PC-9 (cell line): ENCODE data around the gene CSNK1G2. TPM values are rescaled to one million over a fixed set of nuclear protein-coding genes. Genes with fewer than 3 reads are reported as not detected.

ENCODE experiments used
- BruUV-seq: library from RNA; stranded (reverse); fragments of 400-500 nt; replicated peaks from 2 replicates; lab custom pipeline; 2021; lab: Mats Ljungman, UMichigan
- CTCF ChIA-PET: fragments of 300-600 bp; sonication (Branson Sonifier 250); formaldehyde crosslinking; loops from one replicate; lab custom pipeline; 2022; ENCODE audit warnings: antibody characterized with exemption; lab: Charles Lee
- POLR2A ChIA-PET: fragments of 300-600 bp; sonication (Branson Sonifier 250); formaldehyde crosslinking; loops from one replicate; lab custom pipeline; 2022; ENCODE audit warnings: antibody characterized with exemption; ENCODE audit not compliant: unreplicated experiment; lab: Charles Lee
- DNase-seq, 2 experiments: peaks; one replicate each; pipeline versions ENCODE4 v3.0.0 to v3.0.0-alpha.2; 2015 to 2022; ENCODE audit warnings: mixed read lengths in 1 of 2
- H2AFZ ChIP-seq: fragments of 200-600 bp; sonication (generic); 2 replicates; pipeline ENCODE4 v1.8.1; 2017; ENCODE audit warnings: antibody characterized with exemption
- H3F3A ChIP-seq: fragments of 200-600 bp; sonication (generic); 2 replicates; pipeline ENCODE4 v1.8.1; 2017; ENCODE audit warnings: antibody characterized with exemption, mild to moderate bottlenecking, low read depth; ENCODE audit not compliant: insufficient read depth
- H3K27ac ChIP-seq: fragments of 200-600 bp; sonication (generic); 2 replicates; pipeline ENCODE4 v1.6.1; 2016; ENCODE audit warnings: mixed run types
- H3K27me3 ChIP-seq: fragments of 200-600 bp; sonication (generic); 2 replicates; pipeline ENCODE4 v1.6.1; 2016; ENCODE audit warnings: low read depth, mixed run types; ENCODE audit not compliant: insufficient read depth
- H3K36me3 ChIP-seq: fragments of 200-600 bp; sonication (generic); 2 replicates; pipeline ENCODE4 v1.6.1; 2016; ENCODE audit warnings: low read depth, mixed run types
- H3K4me1 ChIP-seq: fragments of 200-600 bp; sonication (generic); replicated peaks from 2 replicates; pipeline ENCODE4 v1.6.1; 2016; ENCODE audit warnings: mixed run types; ENCODE audit not compliant: insufficient read depth
- H3K4me2 ChIP-seq: fragments of 200-600 bp; sonication (generic); 2 replicates; pipeline ENCODE4 v1.6.1; 2017; ENCODE audit warnings: mixed run types
- H3K4me3 ChIP-seq: fragments of 200-600 bp; sonication (generic); 2 replicates; pipeline ENCODE4 v1.6.1; 2016; ENCODE audit warnings: mixed run types
- H3K79me2 ChIP-seq: fragments of 200-600 bp; sonication (generic); 2 replicates; pipeline ENCODE4 v1.6.1; 2017; ENCODE audit warnings: low read depth, mixed run types
- H3K9me2 ChIP-seq: fragments of 200-600 bp; sonication (generic); 2 replicates; pipeline ENCODE4 v1.8.1; 2017; ENCODE audit warnings: mild to moderate bottlenecking; ENCODE audit not compliant: insufficient read depth
- H3K9me3 ChIP-seq: fragments of 200-600 bp; sonication (generic); 2 replicates; pipeline ENCODE4 v1.8.1; 2016; ENCODE audit warnings: low read depth; ENCODE audit not compliant: insufficient read depth
- H4K20me1 ChIP-seq: fragments of 200-600 bp; sonication (generic); 2 replicates; pipeline ENCODE4 v1.8.1; 2017; ENCODE audit not compliant: insufficient read depth
- CTCF ChIP-seq: fragments of 200-600 bp; sonication (generic); conservative IDR thresholded peaks from 2 replicates; pipeline ENCODE4 v1.6.1; 2017; ENCODE audit warnings: mixed run types, antibody characterized with exemption, mild to moderate bottlenecking, moderate library complexity
- EZH2 ChIP-seq: fragments of 200-600 bp; sonication (generic); IDR thresholded peaks from 2 replicates; pipeline ENCODE4 v1.8.0; 2017; ENCODE audit warnings: antibody characterized with exemption, low read depth
- intact Hi-C: fragments of 100-400 bp; cut with micrococcal nuclease; formaldehyde crosslinking; loops from one replicate; pipeline ENCODE4 v1.10.0; 2022; ENCODE audit not compliant: unreplicated experiment
- total RNA-seq: library from RNA; stranded (reverse); gene quantifications from 2 replicates; pipeline ENCODE4 v1.2.3, GENCODE V29; 2021

Gene CSNK1G2
- total RNA-seq, 1 experiment from 2014 or later = 58.2 TPM

- no peaks in the 10 kb centered on the region for H3K9me3 ChIP-seq
- no peaks in the 10 kb centered on the region for H3K79me2 ChIP-seq
- no peaks in the 10 kb centered on the region for H3K9me2 ChIP-seq
- H3K4me1 ChIP-seq = no peaks in the 10 kb centered on the region
- H3K4me2 ChIP-seq = no peak overlapping the region
- H3F3A ChIP-seq = peaks cover 4% of the 10 kb centered on the region; the same call in 1 of the 2 replicates
- H4K20me1 ChIP-seq = no peaks in the 10 kb centered on the region
- H2AFZ ChIP-seq = no peak overlapping the region
- DNase-seq = no peak
- no peaks in the 10 kb centered on the region for H3K27me3 ChIP-seq
- H3K27ac ChIP-seq = no peak overlapping the region
- TF ChIP-seq EZH2 (no peak), CTCF (no peak)
- ChIA-PET CTCF (no interaction called here), POLR2A (no interaction called here)
- H3K4me3 ChIP-seq = no peak overlapping the region
- no TSS peak for BruUV-seq
- intact Hi-C loops = no loop called here
- H3K36me3 ChIP-seq = peaks cover 3% of the 10 kb centered on the region; the same call in 1 of the 2 replicates
Measured at GRCh38 chr19:1992759-1993260, 51.8 kb downstream of the CSNK1G2 start.

GRCh38 chr19:1997353-1998233 is 56.6 kb downstream of the CSNK1G2 start:
- no peaks in the 10 kb centered on the region for H3F3A ChIP-seq
- no TSS peak for BruUV-seq
- H3K4me1 ChIP-seq = no peaks in the 10 kb centered on the region
- DNase-seq = no peak
- no peak overlapping the region for H3K4me2 ChIP-seq
- no peak overlapping the region for H3K4me3 ChIP-seq
- no peak for TF ChIP-seq CTCF
- TF ChIP-seq EZH2 = no peak
- CTCF ChIA-PET = no interaction called here
- H3K27me3 ChIP-seq = no peaks in the 10 kb centered on the region
- H4K20me1 ChIP-seq = no peaks in the 10 kb centered on the region
- peaks cover 3% of the 10 kb centered on the region; the same call in 1 of the 2 replicates for H3K36me3 ChIP-seq
- H3K27ac ChIP-seq = no peak overlapping the region
- no peaks in the 10 kb centered on the region for H3K79me2 ChIP-seq
- intact Hi-C loops = no loop called here
- H3K9me3 ChIP-seq = no peaks in the 10 kb centered on the region
- POLR2A ChIA-PET = no interaction called here
- H2AFZ ChIP-seq = no peak overlapping the region
- H3K9me2 ChIP-seq = no peaks in the 10 kb centered on the region

GRCh38 chr19:1998712-1999708 is 58.0 kb downstream of the CSNK1G2 start:
- DNase-seq = no peak
- H3K27me3 ChIP-seq = no peaks in the 10 kb centered on the region
- H3K4me1 ChIP-seq = no peaks in the 10 kb centered on the region
- no peak overlapping the region for H3K4me2 ChIP-seq
- no TSS peak for BruUV-seq
- H4K20me1 ChIP-seq = no peaks in the 10 kb centered on the region
- no peak overlapping the region for H2AFZ ChIP-seq
- H3K27ac ChIP-seq = no peak overlapping the region
- intact Hi-C loops = no loop called here
- H3K9me2 ChIP-seq = no peaks in the 10 kb centered on the region
- H3F3A ChIP-seq = no peaks in the 10 kb centered on the region; the same call in 1 of the 2 replicates
- H3K36me3 ChIP-seq = peaks cover 3% of the 10 kb centered on the region; the same call in 1 of the 2 replicates
- H3K4me3 ChIP-seq = no peak overlapping the region
- TF ChIP-seq EZH2 (no peak), CTCF (no peak)
- no peaks in the 10 kb centered on the region for H3K9me3 ChIP-seq
- CTCF ChIA-PET = no interaction called here
- H3K79me2 ChIP-seq = no peaks in the 10 kb centered on the region
- POLR2A ChIA-PET = no interaction called here
